Pancreas (tissue), 10 donors: Measurements from ENCODE around the gene PPFIBP1. TPM values are rescaled to one million over a fixed set of nuclear protein-coding genes. Genes with fewer than 3 reads are reported as not detected.
A peak's percentile ranks its signal among the peaks of the same experiment; 100 is the strongest.

Experiments used
- ATAC-seq, 4 donors: fragments of 200-7000 bp; cut with Tn5 transposase; one replicate each; pipeline versions ENCODE4 v1.8.0 to v1.9.1; 2020; ENCODE audit warnings: mild to moderate bottlenecking in 4 of 4, moderate library complexity in 4 of 4
- DNase-seq, 6 donors: peaks; one replicate each; pipeline ENCODE4 v3.0.0-alpha.2; 2020
- FAIRE-seq: peaks from 2 replicates; lab custom pipeline; 2012; peaks lifted over from hg19 to GRCh38; lab: Jason Lieb, UNC
- H3K27ac ChIP-seq, 4 donors: fragments of 200-600 bp; sonication (generic); 1 replicate in 3 of 4; 2 replicates in 1 of 4; pipeline versions ENCODE4 v1.5.0 to v1.8.0; 2020
- H3K27me3 ChIP-seq, 4 donors: fragments of 200-600 bp; one replicate each; pipeline ENCODE4 v1.8.0; 2021
- H3K36me3 ChIP-seq, 3 donors: fragments of 200-600 bp; sonication (generic) in 1 of 3; one replicate each; pipeline versions ENCODE4 v1.5.0 to v1.8.0; 2020 to 2021
- H3K4me1 ChIP-seq, 3 donors: fragments of 200-600 bp; one replicate each; pipeline ENCODE4 v1.8.0; 2021
- H3K4me3 ChIP-seq, 4 donors: fragments of 200-600 bp; sonication (generic) in 2 of 4; one replicate each; pipeline versions ENCODE4 v1.5.0 to v1.8.0; 2020 to 2021
- H3K9me3 ChIP-seq, 4 donors: fragments of 200-600 bp; one replicate each; pipeline ENCODE4 v1.8.0; 2021
- WGBS, 2 donors: extraction: QIAGEN DNeasy Blood & Tissue Kit; methylation state at CpG; one replicate each; pipeline ENCODE4 v1.1.7; 2013; 5-methylcytosine and 5-hydroxymethylcytosine counted together
- intact Hi-C, 3 donors: fragments of 100-400 bp; cut with DNase I; formaldehyde crosslinking; loops; one replicate each; pipeline versions ENCODE4 v1.11.1 to v1.14.2; 2022
- polyA plus RNA-seq, 2 donors: library from polyadenylated mRNA; stranded (reverse); fragments of 200-250 nt; gene quantifications; one replicate each; pipeline ENCODE4 v1.2.3, GENCODE V29; 2013
- total RNA-seq, 6 donors: library from RNA; stranded (reverse); fragmentation: NEBNext Ultra II Directional in 4 of 6; extraction: Animal tissue kit (Norgen Biotek cat#: 25700) in 4 of 6; gene quantifications; one replicate each; pipeline versions ENCODE4 v1.2.1 to v1.2.4, GENCODE V29; 2021 to 2023
- TF ChIP-seq, protein P1 (sequence below), 4 donors: fragments of 200-600 bp; sonication (generic) in 3 of 4; IDR thresholded peaks; one replicate each; pipeline versions ENCODE4 v1.5.0 to v1.8.0; 2021; ENCODE audit warnings: antibody characterized with exemption in 4 of 4
- donor health status: healthy with polysubstance abuse.
- donor health status: DM: no; HTN: no; CAD: no; lungs with moderate emphysema.
- donor health status: DM: no; HTN: no; CAD: no.
- donor health status: control.
- donor health status: control.
- donor health status: Bipolar disorder and iron deficiency.
- donor health status: DM: yes; HTN: yes; CAD: no.
- donor health status: DM: no; HTN: no; CAD: no.
- donor health status: DM: no; HTN: no; CAD: no.
- donor health status: DM: yes; HTN: yes; CAD: no.

PPFIBP1 gene
- total and polyA plus RNA-seq, 8 donors: 12.1 to 50.3 (median 32.9) TPM

DNA sequence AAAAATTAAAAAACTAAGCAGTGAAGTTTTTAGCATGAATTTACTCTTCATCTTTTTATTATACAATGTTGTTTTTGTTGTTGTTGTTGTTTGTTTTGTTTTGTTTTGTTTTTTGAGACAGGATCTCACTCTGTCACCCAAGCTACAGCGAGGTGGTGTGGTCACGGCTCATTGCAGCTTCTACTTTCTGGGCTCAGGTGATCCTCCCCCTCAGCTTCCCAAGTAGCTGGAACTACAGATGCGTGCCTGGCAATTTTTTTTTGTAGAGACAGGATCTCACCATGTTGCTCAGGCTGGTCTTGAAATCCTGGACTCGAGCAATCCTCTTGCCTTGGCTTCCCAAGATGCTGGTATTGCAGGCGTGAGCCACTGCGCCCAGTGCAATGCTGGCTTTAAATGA lies 11.3 kb downstream of the PPFIBP1 start:
- no peaks in the 10 kb centered on the region for H3K27me3 ChIP-seq
- WGBS, 2 donors: 97 to 99% methylated on average over 6 of the region's 6 CpGs
- no peak overlapping the region for H3K27ac ChIP-seq
- ATAC-seq (no peak), DNase-seq (no peak), FAIRE-seq (no peak)
- intact Hi-C loops: no loop called here
- H3K36me3 ChIP-seq: no peaks in the 10 kb centered on the region
- peaks cover 9 to 17% (median 11%) of the 10 kb centered on the region in 3 donors for H3K4me1 ChIP-seq
- no peak overlapping the region for H3K4me3 ChIP-seq
- H3K9me3 ChIP-seq: no peaks in the 10 kb centered on the region
- TF ChIP-seq, protein P1, sequence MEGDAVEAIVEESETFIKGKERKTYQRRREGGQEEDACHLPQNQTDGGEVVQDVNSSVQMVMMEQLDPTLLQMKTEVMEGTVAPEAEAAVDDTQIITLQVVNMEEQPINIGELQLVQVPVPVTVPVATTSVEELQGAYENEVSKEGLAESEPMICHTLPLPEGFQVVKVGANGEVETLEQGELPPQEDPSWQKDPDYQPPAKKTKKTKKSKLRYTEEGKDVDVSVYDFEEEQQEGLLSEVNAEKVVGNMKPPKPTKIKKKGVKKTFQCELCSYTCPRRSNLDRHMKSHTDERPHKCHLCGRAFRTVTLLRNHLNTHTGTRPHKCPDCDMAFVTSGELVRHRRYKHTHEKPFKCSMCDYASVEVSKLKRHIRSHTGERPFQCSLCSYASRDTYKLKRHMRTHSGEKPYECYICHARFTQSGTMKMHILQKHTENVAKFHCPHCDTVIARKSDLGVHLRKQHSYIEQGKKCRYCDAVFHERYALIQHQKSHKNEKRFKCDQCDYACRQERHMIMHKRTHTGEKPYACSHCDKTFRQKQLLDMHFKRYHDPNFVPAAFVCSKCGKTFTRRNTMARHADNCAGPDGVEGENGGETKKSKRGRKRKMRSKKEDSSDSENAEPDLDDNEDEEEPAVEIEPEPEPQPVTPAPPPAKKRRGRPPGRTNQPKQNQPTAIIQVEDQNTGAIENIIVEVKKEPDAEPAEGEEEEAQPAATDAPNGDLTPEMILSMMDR (IDR thresholded peaks at IDR 0.05): no peak

DNA sequence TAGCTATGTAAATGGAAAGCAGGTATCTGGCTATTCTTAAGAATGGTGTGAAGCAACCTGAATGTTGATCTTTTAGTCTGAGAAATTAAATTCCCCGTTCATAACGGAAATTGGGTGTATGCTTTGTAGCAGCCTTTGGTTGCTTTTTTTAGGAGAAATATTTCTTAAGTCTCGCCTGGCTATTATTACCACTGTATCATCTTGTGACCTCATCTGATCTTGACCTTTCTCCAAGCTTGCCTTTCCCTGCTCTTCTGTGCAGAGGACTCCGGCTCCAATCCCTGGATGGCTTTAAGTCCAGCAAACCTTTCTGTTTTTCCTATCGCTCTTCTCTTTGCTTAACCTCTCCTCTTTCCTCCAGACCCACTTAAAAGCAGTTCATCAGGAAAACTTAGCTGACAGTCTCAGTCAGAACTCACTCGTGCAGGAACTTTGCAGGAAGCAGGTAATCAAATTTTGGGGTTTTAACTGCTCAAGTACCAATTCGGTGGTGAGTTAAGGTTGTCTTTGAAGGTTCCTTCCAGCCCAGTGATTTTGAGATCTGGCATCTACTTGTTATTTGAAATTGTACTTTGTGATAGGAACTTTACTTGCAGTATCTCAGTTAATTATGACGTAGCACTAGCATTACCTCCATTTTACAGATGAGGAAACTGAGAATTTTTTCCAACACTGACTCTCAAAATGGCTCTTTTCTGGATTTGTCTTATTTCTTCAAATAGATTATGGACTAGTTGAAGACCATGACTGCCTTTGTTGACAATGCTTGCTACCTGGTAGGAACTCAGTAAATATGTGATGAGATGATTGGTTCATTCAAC lies 14.1 kb downstream of the PPFIBP1 start:
- ATAC-seq: no peak
- 76 to 80% methylated on average over 8 of the region's 8 CpGs for WGBS, 2 donors
- no peak overlapping the region for H3K27ac ChIP-seq

DNA sequence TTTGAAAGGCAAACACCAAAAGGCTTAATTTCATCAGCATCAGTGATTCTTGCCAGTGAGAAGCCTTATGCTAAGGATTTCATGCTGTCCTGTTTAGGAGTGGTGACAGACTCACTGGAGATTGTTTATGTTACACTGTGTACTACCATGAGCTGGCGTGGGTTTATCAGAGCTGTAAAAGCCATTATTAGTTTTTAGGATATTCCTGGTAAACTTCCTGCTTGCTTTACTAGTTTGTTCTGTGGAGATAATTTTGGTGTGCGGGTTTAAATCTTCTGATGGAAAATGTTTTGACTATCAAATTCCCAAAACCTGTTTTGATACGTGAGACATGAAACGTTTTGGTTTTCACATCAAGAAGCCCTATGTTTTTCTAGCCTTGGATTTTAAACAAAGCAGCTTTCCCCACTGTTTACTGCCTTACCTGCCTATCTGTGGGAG lies 15.2 kb downstream of the PPFIBP1 start:
- Histone ChIP-seq H3K4me3 (no peak overlapping the region), H3K27ac (peak overlapping the region in 1 of 4 donors; percentile 42), H3K36me3 (no peaks in the 10 kb centered on the region), H3K27me3 (no peaks in the 10 kb centered on the region), H3K9me3 (no peaks in the 10 kb centered on the region), H3K4me1 (peaks cover 5 to 19% (median 7%) of the 10 kb centered on the region in 3 donors)
- TF ChIP-seq, protein P1 (IDR thresholded peaks at IDR 0.05): no peak
- intact Hi-C loops: no loop called here
- DNase-seq: no peak
- ATAC-seq: peak in 3 of 4 donors; percentile 26 to 48 (median 38)
- whole genome bisulfite sequencing, 2 donors: 9 to 17% methylated on average over 4 of the region's 4 CpGs
- no peak for FAIRE-seq

More for the DNA sequence above, 14.1 kb downstream of the PPFIBP1 start:
- H3K27me3 ChIP-seq: no peaks in the 10 kb centered on the region
- TF ChIP-seq, protein P1 (IDR thresholded peaks at IDR 0.05): no peak
- intact Hi-C loops: no loop called here
- H3K9me3 ChIP-seq: no peaks in the 10 kb centered on the region
- no peak for DNase-seq
- FAIRE-seq: no peak
- H3K4me3 ChIP-seq: no peak overlapping the region
- H3K4me1 ChIP-seq: peaks cover 5 to 19% (median 7%) of the 10 kb centered on the region in 3 donors
- H3K36me3 ChIP-seq: no peaks in the 10 kb centered on the region

DNA sequence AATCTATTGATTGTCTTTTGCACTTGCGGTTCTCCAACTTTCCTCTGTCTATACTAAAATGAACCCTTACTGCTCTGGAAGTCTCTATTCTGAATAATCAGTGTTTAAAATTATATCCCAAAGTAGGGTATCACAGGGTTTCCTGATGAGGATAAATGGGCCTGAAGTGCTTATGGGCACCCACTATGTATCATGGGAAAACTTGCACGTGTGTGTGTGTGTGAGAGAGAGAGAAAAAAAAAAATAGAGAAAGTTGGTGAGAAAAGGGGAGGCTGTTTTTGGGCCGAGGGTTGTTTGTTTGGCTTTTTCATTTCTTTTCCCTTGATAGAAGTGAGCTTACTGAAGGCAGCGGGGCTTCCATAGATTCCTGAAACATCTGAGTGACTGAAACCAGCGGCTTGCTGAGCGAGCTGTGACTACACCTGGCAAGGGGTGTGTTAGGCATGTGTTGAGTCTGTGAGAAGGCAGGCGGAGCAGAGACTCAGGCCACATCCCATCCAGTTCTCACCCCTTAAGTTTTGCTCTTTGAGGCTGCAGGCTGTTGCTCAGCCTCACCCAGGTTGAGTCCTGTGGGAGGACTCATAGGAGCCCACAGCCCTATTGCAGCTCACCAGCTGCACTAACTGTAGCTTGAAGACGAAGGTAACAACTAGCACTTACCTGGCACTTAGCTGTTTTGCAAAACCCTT lies 17.2 kb downstream of the PPFIBP1 start:
- no peaks in the 10 kb centered on the region for H3K9me3 ChIP-seq
- H3K27ac ChIP-seq: no peak overlapping the region
- WGBS, 2 donors: 33 to 35% methylated on average over 8 of the region's 8 CpGs
- ATAC-seq: peak; percentile 50 to 86 (median 78)
- no peaks in the 10 kb centered on the region for H3K36me3 ChIP-seq
- TF ChIP-seq, protein P1 (IDR thresholded peaks at IDR 0.05): no peak
- FAIRE-seq: no peak
- DNase-seq: peak in 1 of 6 donors; percentile 33
- peaks cover 5 to 19% (median 10%) of the 10 kb centered on the region in 3 donors for H3K4me1 ChIP-seq
- no peak overlapping the region for H3K4me3 ChIP-seq
- intact Hi-C loops: no loop called here
- no peaks in the 10 kb centered on the region for H3K27me3 ChIP-seq
